Measurements from ENCODE around the gene FRMD4B. TPM values are rescaled to one million over a fixed set of nuclear protein-coding genes. Genes with fewer than 3 reads are reported as not detected.
A peak's percentile ranks its signal among the peaks of the same experiment; 100 is the strongest.

Gene FRMD4B
- polyA plus RNA-seq, 2 of the 4 experiments (the other 2 are of a cell fraction), result 0.92 to 5.9 TPM

- DNase-seq (ENCODE audit: low read depth in 1 of 2, low spot score in 1 of 2), result no peak
- no peak overlapping the region for H3K4me3 ChIP-seq
- no peak for FAIRE-seq
- 82% methylated on average over 23 of the region's 23 CpGs for WGBS (ENCODE audit: missing lambda C conversion rate)
- peaks cover 42% of the 10 kb centered on the region for H3K4me1 ChIP-seq
- H3K9me3 ChIP-seq, result no peaks in the 10 kb centered on the region
- ChIA-PET CTCF (no interaction called here), POLR2A (no interaction called here)
- TF ChIP-seq KDM1A (IDR thresholded peaks at IDR 0.05; ENCODE audit: low read depth) (no peak), EHF (CRISPR knock-in tag; IDR thresholded peaks at IDR 0.05) (no peak), TP53 (CRISPR knock-in tag; IDR thresholded peaks at IDR 0.05) (no peak), USF2 (IDR thresholded peaks at IDR 0.05) (no peak), ZSCAN20 (CRISPR knock-in tag; IDR thresholded peaks at IDR 0.05) (no peak), POLR2AphosphoS2 (conservative IDR thresholded peaks at IDR 0.05; ENCODE audit: low read length) (no peak), PHF8 (IDR thresholded peaks at IDR 0.05; ENCODE audit: borderline replicate concordance, low read depth) (no peak)
- H3K27ac ChIP-seq, result peak overlapping the region in 1 of 2 experiments; percentile 49; a peak in 1 of 6 replicates
- H3K4me2 ChIP-seq, result no peak overlapping the region; the same call in 2 of the 3 replicates
- ATAC-seq, result no peak
These were observed 204.9 kb downstream of the FRMD4B start for GRCh38 chr3:69180869-69181591.

DNA sequence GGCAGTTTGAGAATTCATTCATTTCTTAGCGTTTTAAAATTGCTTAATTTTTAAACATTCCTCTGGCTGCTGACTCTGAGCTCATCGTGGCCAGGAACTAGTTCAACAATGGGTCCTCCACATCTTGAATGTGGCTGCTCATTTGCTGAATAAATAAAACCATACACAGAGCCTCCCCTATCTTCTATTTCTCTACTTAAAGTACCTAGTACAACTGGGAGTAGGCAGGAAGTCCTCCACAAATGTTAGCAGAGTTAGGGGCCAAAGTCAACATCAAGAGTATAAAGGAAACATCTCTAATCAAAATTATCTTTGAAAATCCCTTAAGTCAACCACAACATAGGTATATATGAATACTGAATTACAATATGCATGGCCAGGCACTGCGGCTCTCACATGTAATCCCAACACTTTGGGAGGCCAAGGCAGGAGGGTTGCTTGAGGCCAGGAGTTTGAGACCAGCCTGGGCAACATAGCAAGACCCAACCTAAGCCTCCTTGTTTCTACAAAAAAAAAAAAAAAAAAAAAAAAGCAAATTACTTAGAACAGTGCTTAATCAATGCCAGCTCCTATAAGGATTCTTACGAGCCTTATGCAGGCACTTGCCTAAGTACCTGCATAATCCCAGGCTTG is 206.0 kb downstream of the FRMD4B start:
- Histone ChIP-seq H3K4me2 (peak overlapping the region; percentile 62), H3K4me1 (peaks cover 42% of the 10 kb centered on the region), H3K9me3 (no peaks in the 10 kb centered on the region), H3K27ac (peak overlapping the region; percentile 19 to 71; a peak in 2 of 6 replicates), H3K4me3 (no peak overlapping the region)
- 51% methylated on average over 4 of the region's 4 CpGs for WGBS (ENCODE audit: missing lambda C conversion rate)
- TF ChIP-seq HDAC2 (IDR thresholded peaks at IDR 0.05) (no peak), RAD21 (conservative IDR thresholded peaks at IDR 0.05 in 1 of 2, IDR thresholded peaks at IDR 0.05 in 1 of 2) (no peak), FOSL2 (IDR thresholded peaks at IDR 0.05) (no peak), FOSL2 (CRISPR knock-in tag; IDR thresholded peaks at IDR 0.05) (no peak), TP53 (CRISPR knock-in tag; IDR thresholded peaks at IDR 0.05) (no peak), HEYL (CRISPR knock-in tag; IDR thresholded peaks at IDR 0.05) (no peak), MAX (IDR thresholded peaks at IDR 0.05) (no peak)
- TF ChIP-seq, protein P1, sequence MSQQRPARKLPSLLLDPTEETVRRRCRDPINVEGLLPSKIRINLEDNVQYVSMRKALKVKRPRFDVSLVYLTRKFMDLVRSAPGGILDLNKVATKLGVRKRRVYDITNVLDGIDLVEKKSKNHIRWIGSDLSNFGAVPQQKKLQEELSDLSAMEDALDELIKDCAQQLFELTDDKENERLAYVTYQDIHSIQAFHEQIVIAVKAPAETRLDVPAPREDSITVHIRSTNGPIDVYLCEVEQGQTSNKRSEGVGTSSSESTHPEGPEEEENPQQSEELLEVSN (IDR thresholded peaks at IDR 0.05; ENCODE audit: borderline replicate concordance, low read depth), result no peak
- ChIA-PET POLR2A (no interaction called here), CTCF (no interaction called here)
- DNase-seq (ENCODE audit: low read depth in 1 of 2, low spot score in 1 of 2) (no peak), ATAC-seq (no peak; a peak in 1 of 6 replicates), FAIRE-seq (no peak)

GRCh38 chr3:69178838-69179739 is 206.8 kb downstream of the FRMD4B start:
- Histone ChIP-seq H3K9me3 (no peaks in the 10 kb centered on the region), H3K4me1 (peaks cover 42% of the 10 kb centered on the region), H3K4me2 (peak overlapping the region; percentile 62), H3K4me3 (no peak overlapping the region), H3K27ac (peak overlapping the region; percentile 44 to 71; a peak in 4 of 6 replicates)
- FAIRE-seq (no peak), DNase-seq (ENCODE audit: low read depth in 1 of 2, low spot score in 1 of 2) (peak in 1 of 2 experiments; percentile 65), ATAC-seq (peak; percentile 63 to 66; a peak in 5 of 6 replicates)
- POLR2A ChIA-PET, result no interaction called here
- CTCF ChIA-PET, result interaction anchor here (0.6 to 3.2 kb wide), 2 partner anchors 18 to 33 kb away, joined by 3 to 9 read pairs; no protein-coding TSS in a partner anchor
- 30% methylated on average over 5 of the region's 5 CpGs for WGBS (ENCODE audit: missing lambda C conversion rate)
- TF ChIP-seq SMC3 (IDR thresholded peaks at IDR 0.05), result no peak
- no peak for TF ChIP-seq EHF (CRISPR knock-in tag; IDR thresholded peaks at IDR 0.05)
- no peak for TF ChIP-seq CBX8 (IDR thresholded peaks at IDR 0.05)
- TF ChIP-seq MYC (IDR thresholded peaks at IDR 0.05; ENCODE audit: borderline replicate concordance, low read length), result no peak
- TF ChIP-seq EHMT2 (IDR thresholded peaks at IDR 0.05; ENCODE audit: low read depth), result no peak
- TF ChIP-seq MAFK (IDR thresholded peaks at IDR 0.05; ENCODE audit: partially characterized antibody), result peak; percentile 1
- TF ChIP-seq, protein P2, sequence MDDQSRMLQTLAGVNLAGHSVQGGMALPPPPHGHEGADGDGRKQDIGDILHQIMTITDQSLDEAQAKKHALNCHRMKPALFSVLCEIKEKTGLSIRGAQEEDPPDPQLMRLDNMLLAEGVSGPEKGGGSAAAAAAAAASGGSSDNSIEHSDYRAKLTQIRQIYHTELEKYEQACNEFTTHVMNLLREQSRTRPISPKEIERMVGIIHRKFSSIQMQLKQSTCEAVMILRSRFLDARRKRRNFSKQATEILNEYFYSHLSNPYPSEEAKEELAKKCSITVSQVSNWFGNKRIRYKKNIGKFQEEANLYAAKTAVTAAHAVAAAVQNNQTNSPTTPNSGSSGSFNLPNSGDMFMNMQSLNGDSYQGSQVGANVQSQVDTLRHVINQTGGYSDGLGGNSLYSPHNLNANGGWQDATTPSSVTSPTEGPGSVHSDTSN (IDR thresholded peaks at IDR 0.05), result no peak
- no peak for TF ChIP-seq ZC3H11A (IDR thresholded peaks at IDR 0.05)
- TF ChIP-seq ZNF302 (CRISPR knock-in tag; IDR thresholded peaks at IDR 0.05), result no peak
- TF ChIP-seq TP53 (CRISPR knock-in tag; IDR thresholded peaks at IDR 0.05), result no peak
- TF ChIP-seq, protein P3, sequence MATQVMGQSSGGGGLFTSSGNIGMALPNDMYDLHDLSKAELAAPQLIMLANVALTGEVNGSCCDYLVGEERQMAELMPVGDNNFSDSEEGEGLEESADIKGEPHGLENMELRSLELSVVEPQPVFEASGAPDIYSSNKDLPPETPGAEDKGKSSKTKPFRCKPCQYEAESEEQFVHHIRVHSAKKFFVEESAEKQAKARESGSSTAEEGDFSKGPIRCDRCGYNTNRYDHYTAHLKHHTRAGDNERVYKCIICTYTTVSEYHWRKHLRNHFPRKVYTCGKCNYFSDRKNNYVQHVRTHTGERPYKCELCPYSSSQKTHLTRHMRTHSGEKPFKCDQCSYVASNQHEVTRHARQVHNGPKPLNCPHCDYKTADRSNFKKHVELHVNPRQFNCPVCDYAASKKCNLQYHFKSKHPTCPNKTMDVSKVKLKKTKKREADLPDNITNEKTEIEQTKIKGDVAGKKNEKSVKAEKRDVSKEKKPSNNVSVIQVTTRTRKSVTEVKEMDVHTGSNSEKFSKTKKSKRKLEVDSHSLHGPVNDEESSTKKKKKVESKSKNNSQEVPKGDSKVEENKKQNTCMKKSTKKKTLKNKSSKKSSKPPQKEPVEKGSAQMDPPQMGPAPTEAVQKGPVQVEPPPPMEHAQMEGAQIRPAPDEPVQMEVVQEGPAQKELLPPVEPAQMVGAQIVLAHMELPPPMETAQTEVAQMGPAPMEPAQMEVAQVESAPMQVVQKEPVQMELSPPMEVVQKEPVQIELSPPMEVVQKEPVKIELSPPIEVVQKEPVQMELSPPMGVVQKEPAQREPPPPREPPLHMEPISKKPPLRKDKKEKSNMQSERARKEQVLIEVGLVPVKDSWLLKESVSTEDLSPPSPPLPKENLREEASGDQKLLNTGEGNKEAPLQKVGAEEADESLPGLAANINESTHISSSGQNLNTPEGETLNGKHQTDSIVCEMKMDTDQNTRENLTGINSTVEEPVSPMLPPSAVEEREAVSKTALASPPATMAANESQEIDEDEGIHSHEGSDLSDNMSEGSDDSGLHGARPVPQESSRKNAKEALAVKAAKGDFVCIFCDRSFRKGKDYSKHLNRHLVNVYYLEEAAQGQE (IDR thresholded peaks at IDR 0.05), result no peak
- no peak for TF ChIP-seq HES2 (IDR thresholded peaks at IDR 0.05)

Measured in A549 (cell line).